ENCODE data around the gene TBR1.

TBR1 gene

GRCh38 chr2:161415034-161415986 lies 787 bp upstream of the TBR1 start:
- DNase-seq (ENCODE audit: low read depth in 2 of 2) = no peak

GRCh38 chr2:161416708-161417437 lies 776 bp downstream of the TBR1 start:
- DNase-seq (ENCODE audit: low read depth in 2 of 2) = no peak

- no peak for DNase-seq (ENCODE audit: low read depth in 2 of 2)
These were observed 1.6 kb downstream of the TBR1 start for GRCh38 chr2:161417438-161418274.

- no peak for DNase-seq (ENCODE audit: low read depth in 2 of 2)
These were observed 2.2 kb downstream of the TBR1 start for GRCh38 chr2:161418275-161418714.

- no peak for DNase-seq (ENCODE audit: low read depth in 2 of 2)
These were observed 2.9 kb downstream of the TBR1 start for GRCh38 chr2:161418715-161419637.

GRCh38 chr2:161419638-161420190 lies 3.6 kb downstream of the TBR1 start:
- DNase-seq (ENCODE audit: low read depth in 2 of 2) = no peak

- no peak for DNase-seq (ENCODE audit: low read depth in 2 of 2)
These were observed 4.4 kb downstream of the TBR1 start for GRCh38 chr2:161420406-161421074.

GRCh38 chr2:161421686-161422085 lies 5.6 kb downstream of the TBR1 start:
- DNase-seq (ENCODE audit: low read depth in 2 of 2) = no peak

- no peak for DNase-seq (ENCODE audit: low read depth in 2 of 2)
These were observed 6.8 kb downstream of the TBR1 start for GRCh38 chr2:161422816-161423403.

GRCh38 chr2:161423421-161424393 lies 7.6 kb downstream of the TBR1 start:
- DNase-seq (ENCODE audit: low read depth in 2 of 2) = no peak

- no peak for DNase-seq (ENCODE audit: low read depth in 2 of 2)
These were observed 8.3 kb downstream of the TBR1 start for GRCh38 chr2:161424394-161424769.

GRCh38 chr2:161424891-161425727 lies 9.0 kb downstream of the TBR1 start:
- DNase-seq (ENCODE audit: low read depth in 2 of 2) = no peak

- DNase-seq (ENCODE audit: low read depth in 2 of 2) = no peak
These were observed 9.8 kb downstream of the TBR1 start for GRCh38 chr2:161425728-161426454.

- no peak for DNase-seq (ENCODE audit: low read depth in 2 of 2)
These were observed 10.4 kb downstream of the TBR1 start for GRCh38 chr2:161426455-161426921.

- DNase-seq (ENCODE audit: low read depth in 2 of 2) = no peak
These were observed 11.0 kb downstream of the TBR1 start for GRCh38 chr2:161426922-161427663.

All from stimulated activated CD8-positive, alpha-beta memory T cell treated with anti-CD3 and anti-CD28 coated beads, Interleukin-15, amount 100 ng/mL, for 4 hours (primary cell).